Esophagus squamous epithelium (tissue), 4 donors: ENCODE results near the gene BHLHA15. TPM values are rescaled to one million over a fixed set of nuclear protein-coding genes. Genes with fewer than 3 reads are reported as not detected.

Experiments
- total RNA-seq, 4 donors: library from RNA; depleted of rRNA; stranded (reverse); fragments of >200 nt; gene quantifications; one replicate each; pipeline ENCODE4 v1.1.0, GENCODE V29; 2016

BHLHA15 gene
- total RNA-seq, 4 donors from 2014 or later = 0.82 to 8.0 (median 2.3) TPM

Other genes starting within 250 kb of the BHLHA15 start
- gene OCM2, start 221.2 kb upstream of the BHLHA15 start, total RNA-seq = not detected
- gene LMTK2, start 104.6 kb upstream of the BHLHA15 start, total RNA-seq = 10 to 100 TPM; 16.0 to 29.3 (median 20.3) TPM
- gene TECPR1, start 40.8 kb downstream of the BHLHA15 start, total RNA-seq = 10 to 100 TPM; 13.4 to 21.5 (median 19.0) TPM
- gene BRI3, start 70.2 kb downstream of the BHLHA15 start, total RNA-seq = 10 to 100 TPM; 11.2 to 36.2 (median 23.3) TPM
- 10 to 100 TPM; 16.5 to 29.3 (median 20.5) TPM for gene BAIAP2L1, start 189.7 kb downstream of the BHLHA15 start, total RNA-seq